H1 (cell line): ENCODE data around the gene CPLX1. TPM values are rescaled to one million over a fixed set of nuclear protein-coding genes. Genes with fewer than 3 reads are reported as not detected.

ENCODE experiments used
- ASH2L ChIP-seq: fragments of 200-600, 300-600 bp; sonication (generic); IDR thresholded peaks from one replicate; pipeline ENCODE4 v1.7.1; 2017; ENCODE audit warnings: low read length
- BRCA1 ChIP-seq: IDR thresholded peaks from 2 replicates; pipeline ENCODE4 v1.6.1; 2012; ENCODE audit warnings: low read depth, low read length, improper control_type of control experiment
- CEBPB ChIP-seq: IDR thresholded peaks from 2 replicates; pipeline ENCODE4 v1.6.1; 2012; ENCODE audit warnings: low read depth, low read length
- CHD7 ChIP-seq: fragments of 300-600 bp; sonication (generic); IDR thresholded peaks from 2 replicates; pipeline ENCODE4 v1.7.1; 2012; ENCODE audit warnings: low read length, moderate library complexity, mild to moderate bottlenecking, inconsistent platforms; ENCODE audit not compliant: insufficient replicate concordance
- EZH2 ChIP-seq: fragments of 200-600 bp; sonication (generic); IDR thresholded peaks from 2 replicates; pipeline ENCODE4 v1.7.1; 2012; ENCODE audit warnings: low read depth, mild to moderate bottlenecking, moderate library complexity, low read length, inconsistent platforms; ENCODE audit not compliant: severe bottlenecking
- JUND ChIP-seq: IDR thresholded peaks from 2 replicates; pipeline ENCODE4 v1.6.1; 2011; ENCODE audit warnings: mild to moderate bottlenecking, improper control_type of control experiment, low read length
- KDM4A ChIP-seq: IDR thresholded peaks from one replicate; pipeline ENCODE4 v1.7.1; 2012; ENCODE audit warnings: low read depth, mild to moderate bottlenecking, moderate library complexity, low read length, inconsistent platforms; ENCODE audit not compliant: severe bottlenecking
- NANOG ChIP-seq: IDR thresholded peaks from 2 replicates; pipeline ENCODE4 v1.6.1; 2011; ENCODE audit warnings: low read length, low read depth, mild to moderate bottlenecking, inconsistent platforms; ENCODE audit not compliant: insufficient read depth, poor library complexity, severe bottlenecking
- SAP30 ChIP-seq: fragments of 300-600 bp; sonication (generic); IDR thresholded peaks from 2 replicates; pipeline ENCODE4 v1.7.1; 2012; ENCODE audit warnings: low read length, moderate library complexity, mild to moderate bottlenecking, inconsistent platforms; ENCODE audit not compliant: insufficient read depth, insufficient replicate concordance
- SP2 ChIP-seq: IDR thresholded peaks from 2 replicates; pipeline ENCODE4 v1.6.1; 2012; ENCODE audit warnings: mild to moderate bottlenecking, low read length, inconsistent platforms
- TEAD4 ChIP-seq: IDR thresholded peaks from 2 replicates; pipeline ENCODE4 v1.6.1; 2012; ENCODE audit warnings: low read depth, low read length, inconsistent platforms, mixed read lengths
- polyA plus RNA-seq, 7 experiments: library from polyadenylated mRNA; depleted of rRNA in 3 of 7; stranded (reverse) in 5 of 7; unstranded in 2 of 7; fragments of >200 nt in 5 of 7; fragments of 200-250 nt in 2 of 7; gene quantifications; 1 replicate in 5 of 7; 2 replicates in 1 of 7; 4 replicates in 1 of 7; pipeline versions ENCODE4 v1.2.1 to v1.2.3, GENCODE V29; 2011 to 2013; ENCODE audit warnings: missing spikeins in 2 of 7, mixed read lengths in 2 of 7
- total RNA-seq: library from RNA; stranded (reverse); fragmentation: NEBNext Ultra II Directional; extraction: Animal tissue kit (Norgen Biotek cat#: 25700); gene quantifications from 2 replicates; pipeline ENCODE4 v1.2.1, GENCODE V29; 2021

Gene CPLX1
- total and polyA plus RNA-seq, 2 of the 8 experiments (the other 6 are each of a cell fraction or from before 2014, with no cell fraction given): 0.32 to 0.56 TPM

GRCh38 chr4:768076-768475 is 57.9 kb downstream of the CPLX1 start (continued):
- TF ChIP-seq CHD7 (no peak), NANOG (no peak), ASH2L (no peak), TEAD4 (no peak), JUND (no peak), EZH2 (no peak), BRCA1 (no peak), KDM4A (no peak), SP2 (no peak), CEBPB (no peak), SAP30 (no peak)
